Ectodermal cell (in vitro differentiated cells): ENCODE data around the gene ABCG4. TPM values are rescaled to one million over a fixed set of nuclear protein-coding genes. Genes with fewer than 3 reads are reported as not detected.
"Not testable (repeated sequence)": the region's sequence is repeated elsewhere in the genome, so short reads cannot be mapped to it uniquely, and the experiment has no call there.

Experiments used
- H3K27ac ChIP-seq: 2 replicates; pipeline ENCODE4 v1.7.0; 2013; ENCODE audit warnings: mild to moderate bottlenecking, low read depth, low read length; ENCODE audit not compliant: insufficient read depth, poor library complexity, severe bottlenecking
- H3K27me3 ChIP-seq: 2 replicates; pipeline ENCODE4 v1.7.0; 2013; ENCODE audit warnings: mild to moderate bottlenecking, low read length; ENCODE audit not compliant: insufficient read depth, control insufficient read depth, poor library complexity, severe bottlenecking
- H3K36me3 ChIP-seq: one replicate; pipeline ENCODE4 v1.7.0; 2013; ENCODE audit warnings: low read length; ENCODE audit not compliant: control insufficient read depth, insufficient read depth
- H3K4me1 ChIP-seq: one replicate; pipeline ENCODE4 v1.7.0; 2013; ENCODE audit warnings: low read length; ENCODE audit not compliant: control insufficient read depth, insufficient read depth
- H3K4me3 ChIP-seq: 2 replicates; pipeline ENCODE4 v1.7.0; 2013; ENCODE audit warnings: low read depth, low read length, control low read depth; ENCODE audit not compliant: insufficient read depth
- H3K9me3 ChIP-seq: 2 replicates; pipeline ENCODE4 v1.7.0; 2013; ENCODE audit warnings: mild to moderate bottlenecking, low read length, moderate library complexity; ENCODE audit not compliant: control insufficient read depth
- WGBS, 2 experiments: methylation state at CpG; one replicate each; pipeline ENCODE4 v1.1.7; 2013; ENCODE audit warnings: missing lambda C conversion rate in 2 of 2; 5-methylcytosine and 5-hydroxymethylcytosine counted together
- polyA plus RNA-seq, 4 experiments: library from polyadenylated mRNA; stranded (reverse); fragments of 50-300 nt; gene quantifications; one replicate each; pipeline ENCODE4 v1.2.3, GENCODE V29; 2013

Gene ABCG4
- polyA plus RNA-seq (2013, experiment 1 of 4), result 0.78 TPM
- 1.3 TPM for polyA plus RNA-seq (2013, experiment 2 of 4)
- 1.1 TPM for polyA plus RNA-seq (2013, experiment 3 of 4)
- 1.5 TPM for polyA plus RNA-seq (2013, experiment 4 of 4)

GRCh38 chr11:119149018-119149785 lies at the start of gene ABCG4:
ABCG4 (plus strand) TSS chr11:119149052; CDS start chr11:119149966, 914 bp downstream.
- peak within 1 kb of the TSS; percentile 52 for H3K4me3 ChIP-seq
- 0 to 1% methylated on average over 72 of the region's 73 CpGs for WGBS, 2 experiments
- H3K4me1 ChIP-seq, result peaks cover 13% of the 10 kb centered on the region
- peaks cover 68% of the 10 kb centered on the region for H3K27me3 ChIP-seq
- no peaks in the 10 kb centered on the region for H3K9me3 ChIP-seq
- H3K27ac ChIP-seq, result no peak within 1 kb of the TSS
- H3K36me3 ChIP-seq, result no peaks in the 10 kb centered on the region

DNA sequence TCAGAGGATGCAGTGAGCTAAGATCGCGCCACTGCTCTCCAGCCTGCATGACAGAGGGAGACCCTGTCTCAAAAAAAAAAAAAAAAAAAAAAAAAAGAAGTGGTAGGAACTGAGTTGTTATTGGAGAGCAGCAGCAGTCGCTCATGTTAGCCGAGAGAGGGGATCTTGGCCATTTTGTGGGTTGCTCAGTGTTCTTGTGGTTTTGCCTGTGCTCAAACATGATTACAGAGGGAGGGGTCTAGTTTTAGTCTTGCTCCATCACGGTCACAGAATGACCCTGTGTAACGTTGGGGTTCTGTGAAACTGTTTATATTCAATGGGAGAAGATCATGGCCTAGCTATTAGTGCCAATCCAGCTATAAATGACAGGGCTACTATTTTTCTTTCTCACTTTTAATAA lies 49.1 kb upstream of the ABCG4 start:
- Histone ChIP-seq H3K4me1 (peaks cover 10% of the 10 kb centered on the region), H3K27me3 (no peaks in the 10 kb centered on the region), H3K36me3 (peaks cover 18% of the 10 kb centered on the region), H3K4me3 (no peak overlapping the region), H3K27ac (no peak overlapping the region), H3K9me3 (no peaks in the 10 kb centered on the region)
- 92% methylated on average over 6 of the region's 6 CpGs for WGBS, 2 experiments

- H3K4me3 ChIP-seq, result peak overlapping the region; percentile 75
- H3K27ac ChIP-seq, result no peak overlapping the region
- H3K27me3 ChIP-seq, result no peaks in the 10 kb centered on the region
- no peaks in the 10 kb centered on the region for H3K9me3 ChIP-seq
- WGBS, 2 experiments, result 60 to 66% methylated on average over 11 of the region's 11 CpGs
- H3K36me3 ChIP-seq, result peaks cover 18% of the 10 kb centered on the region
- H3K4me1 ChIP-seq, result peaks cover 10% of the 10 kb centered on the region
These were observed 48.4 kb upstream of the ABCG4 start for GRCh38 chr11:119100246-119100970.

DNA sequence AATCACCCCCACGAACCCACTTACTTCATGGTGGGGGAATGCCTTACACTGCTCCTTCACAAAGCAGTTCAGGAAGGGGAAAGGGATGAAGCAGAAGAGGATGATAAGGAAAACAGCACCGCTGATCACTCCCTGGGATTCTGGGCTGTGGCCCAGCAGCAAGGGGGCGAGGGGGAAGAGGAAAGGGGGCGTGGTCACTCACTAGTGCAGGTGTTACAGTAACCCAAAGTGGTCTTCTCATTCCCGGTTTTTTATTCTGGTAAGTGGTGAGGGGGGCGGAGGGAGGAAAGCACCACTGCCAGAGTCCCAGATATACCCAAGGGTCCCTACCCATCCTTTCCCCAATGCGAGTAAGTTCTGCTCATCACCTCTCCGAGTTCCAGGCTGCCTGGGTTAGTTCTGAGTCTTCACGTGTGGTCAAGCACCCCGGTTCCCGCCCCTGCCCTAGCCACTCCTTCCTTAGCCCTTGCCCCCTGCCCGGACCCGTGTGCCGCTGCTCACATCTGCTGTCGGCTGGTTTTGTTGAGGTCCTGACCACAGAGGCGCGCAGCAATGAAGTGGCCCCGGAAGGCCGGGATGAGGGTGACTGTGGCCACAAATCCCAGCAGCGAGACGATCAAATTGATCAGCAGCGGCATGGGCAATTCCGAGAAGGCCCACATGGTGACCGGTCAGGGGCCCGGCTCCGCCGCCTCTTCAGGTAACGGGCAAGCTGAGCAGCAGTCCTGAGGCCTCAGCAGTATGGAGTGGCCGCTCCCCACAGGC lies 47.7 kb upstream of the ABCG4 start:
- Histone ChIP-seq H3K36me3 (peaks cover 18% of the 10 kb centered on the region), H3K4me3 (peak overlapping the region; percentile 75), H3K9me3 (no peaks in the 10 kb centered on the region), H3K4me1 (peaks cover 10% of the 10 kb centered on the region), H3K27ac (peak overlapping the region; percentile 95), H3K27me3 (no peaks in the 10 kb centered on the region)
- 1% methylated on average over 29 of the region's 29 CpGs for WGBS, 2 experiments

- WGBS, 2 experiments, result 0 to 1% methylated on average over 32 of the region's 32 CpGs
- peaks cover 13% of the 10 kb centered on the region for H3K36me3 ChIP-seq
- peaks cover 2% of the 10 kb centered on the region for H3K27me3 ChIP-seq
- peaks cover 10% of the 10 kb centered on the region for H3K4me1 ChIP-seq
- peak within 1 kb of the TSS; percentile 95 for H3K27ac ChIP-seq
- peak within 1 kb of the TSS; percentile 75 for H3K4me3 ChIP-seq
- H3K9me3 ChIP-seq, result no peaks in the 10 kb centered on the region
These were observed 47.0 kb upstream of the ABCG4 start, which contains the start of gene DPAGT1 for GRCh38 chr11:119101759-119102423. DPAGT1 (minus strand) TSS chr11:119101853; CDS start chr11:119101655, 198 bp downstream.

- WGBS, 2 experiments, result 94% methylated on average over 18 of the region's 18 CpGs
- not testable (repeated sequence) for H3K27ac ChIP-seq, H3K4me3 ChIP-seq, H3K9me3 ChIP-seq, H3K36me3 ChIP-seq
- Histone ChIP-seq H3K4me1 (peaks cover 14% of the 10 kb centered on the region), H3K27me3 (peaks cover 16% of the 10 kb centered on the region)
These were observed 45.6 kb upstream of the ABCG4 start for GRCh38 chr11:119103161-119103664.

GRCh38 chr11:119103793-119104192 lies 45.1 kb upstream of the ABCG4 start:
- no peaks in the 10 kb centered on the region for H3K36me3 ChIP-seq
- peaks cover 18% of the 10 kb centered on the region for H3K4me1 ChIP-seq
- H3K9me3 ChIP-seq, result no peaks in the 10 kb centered on the region
- peaks cover 21% of the 10 kb centered on the region for H3K27me3 ChIP-seq
- 82 to 85% methylated on average over 3 of the region's 4 CpGs for WGBS, 2 experiments
- H3K27ac ChIP-seq, result no peak overlapping the region
- no peak overlapping the region for H3K4me3 ChIP-seq

GRCh38 chr11:119106564-119107537 lies 42.0 kb upstream of the ABCG4 start, which contains the start of gene C2CD2L:
C2CD2L (plus strand) TSS chr11:119107344; CDS start chr11:119107742, 398 bp downstream.
- no peak within 1 kb of the TSS for H3K27ac ChIP-seq

More at GRCh38 chr11:119106564-119107537, 42.0 kb upstream of the ABCG4 start, which contains the start of gene C2CD2L:
- Histone ChIP-seq H3K4me3 (peak within 1 kb of the TSS; percentile 74), H3K36me3 (no peaks in the 10 kb centered on the region), H3K9me3 (no peaks in the 10 kb centered on the region), H3K4me1 (peaks cover 8% of the 10 kb centered on the region), H3K27me3 (peaks cover 26% of the 10 kb centered on the region)
- WGBS, 2 experiments, result 5% methylated on average over 48 to 49 of the region's 49 CpGs
